Measurements from ENCODE around the gene SLC25A22.

SLC25A22 gene

DNA sequence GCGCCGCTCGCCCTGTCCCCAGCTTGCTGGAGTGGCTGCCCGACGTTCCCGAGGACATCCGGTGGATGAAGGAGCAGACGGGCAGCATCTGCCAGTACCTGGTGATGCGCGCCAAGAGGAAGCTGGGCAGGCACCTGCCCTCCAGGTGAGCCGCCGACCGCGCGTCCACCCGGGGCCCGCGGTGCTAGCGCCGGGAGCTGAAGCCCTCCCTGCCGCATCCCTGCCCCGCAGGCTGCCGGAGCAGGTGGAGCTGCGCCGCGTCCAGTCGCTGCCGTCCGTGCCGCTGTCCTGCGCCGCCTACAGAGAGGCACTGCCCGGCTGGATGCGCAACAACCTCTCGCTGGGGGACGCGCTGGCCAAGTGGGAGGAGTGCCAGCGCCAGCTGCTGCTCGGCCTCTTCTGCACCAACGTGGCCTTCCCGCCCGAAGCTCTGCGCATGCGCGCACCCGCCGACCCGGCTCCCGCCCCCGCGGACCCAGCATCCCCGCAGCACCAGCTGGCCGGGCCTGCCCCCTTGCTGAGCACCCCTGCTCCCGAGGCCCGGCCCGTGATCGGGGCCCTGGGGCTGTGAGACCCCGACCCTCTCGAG is 26.3 kb upstream of the SLC25A22 start:
- Histone ChIP-seq H3K4me3 (no peak overlapping the region), H3K27ac (no peak overlapping the region), H3K4me1 (peaks cover 5 to 84% (median 45%) of the 10 kb centered on the region in 4 donors), H3K36me3 (peaks cover 44 to 47% (median 46%) of the 10 kb centered on the region in 3 donors), H3K9me3 (no peaks in the 10 kb centered on the region), H3K27me3 (peaks cover 0 to 54% of the 10 kb centered on the region in 2 donors)
- intact Hi-C loops (cut with DNase I; ENCODE audit: low total_unique reads): no loop called here
- TF ChIP-seq CTCF (IDR thresholded peaks at IDR 0.05): no peak
- DNase-seq: no peak

GRCh38 chr11:823441-824291 is 25.6 kb upstream of the SLC25A22 start:
- peaks cover 5 to 82% (median 44%) of the 10 kb centered on the region in 4 donors for H3K4me1 ChIP-seq
- intact Hi-C loops (cut with DNase I; ENCODE audit: low total_unique reads): no loop called here

GRCh38 chr11:821512-822371 is 23.7 kb upstream of the SLC25A22 start:
- peaks cover 44 to 47% (median 46%) of the 10 kb centered on the region in 3 donors for H3K36me3 ChIP-seq
- no peak for TF ChIP-seq CTCF (IDR thresholded peaks at IDR 0.05)
- H3K4me3 ChIP-seq: peak overlapping the region; percentile 88 to 97
- intact Hi-C loops (cut with DNase I; ENCODE audit: low total_unique reads): no loop called here
- H3K9me3 ChIP-seq: no peaks in the 10 kb centered on the region
- DNase-seq: peak in 1 of 2 donors; percentile 65
- peak overlapping the region; percentile 97 to 100 for H3K27ac ChIP-seq
- peaks cover 5 to 69% (median 33%) of the 10 kb centered on the region in 4 donors for H3K4me1 ChIP-seq
- peaks cover 0 to 27% of the 10 kb centered on the region in 2 donors for H3K27me3 ChIP-seq

More at GRCh38 chr11:823441-824291, 25.6 kb upstream of the SLC25A22 start:
- no peak for TF ChIP-seq CTCF (IDR thresholded peaks at IDR 0.05)
- no peak overlapping the region for H3K4me3 ChIP-seq
- H3K9me3 ChIP-seq: no peaks in the 10 kb centered on the region
- no peak overlapping the region for H3K27ac ChIP-seq
- peaks cover 0 to 47% of the 10 kb centered on the region in 2 donors for H3K27me3 ChIP-seq
- DNase-seq: no peak
- peaks cover 44 to 47% (median 46%) of the 10 kb centered on the region in 3 donors for H3K36me3 ChIP-seq

- intact Hi-C loops (cut with DNase I; ENCODE audit: low total_unique reads): no loop called here
- Histone ChIP-seq H3K27me3 (peaks cover 0 to 19% of the 10 kb centered on the region in 2 donors), H3K36me3 (peaks cover 43 to 46% (median 46%) of the 10 kb centered on the region in 3 donors), H3K27ac (peak overlapping the region; percentile 97 to 100), H3K9me3 (no peaks in the 10 kb centered on the region), H3K4me1 (peaks cover 5 to 63% (median 28%) of the 10 kb centered on the region in 4 donors), H3K4me3 (peak overlapping the region; percentile 88 to 97)
- no peak for TF ChIP-seq CTCF (IDR thresholded peaks at IDR 0.05)
- DNase-seq: peak; percentile 91 to 97
These were observed 22.8 kb upstream of the SLC25A22 start for GRCh38 chr11:820655-821511.

All from tibial artery (tissue), 4 donors.